OCI-LY1 (cell line): ENCODE results near the gene PDE6B.
"Not testable (repeated sequence)": the region's sequence is repeated elsewhere in the genome, so short reads cannot be mapped to it uniquely, and the experiment has no call there.

Source experiments
- H2AFZ ChIP-seq: fragments of 200-600 bp; sonication (generic), shearing (Covaris generic); 2 replicates; pipeline ENCODE4 v1.6.0; 2014; ENCODE audit warnings: antibody characterized with exemption, mild to moderate bottlenecking, low read length
- H3F3A ChIP-seq: fragments of 200-600 bp; sonication (generic), shearing (Covaris generic); 2 replicates; pipeline ENCODE4 v1.6.0; 2014; ENCODE audit warnings: mild to moderate bottlenecking, antibody characterized with exemption, low read length, moderate library complexity; ENCODE audit not compliant: insufficient read depth
- H3K27ac ChIP-seq: fragments of 200-600 bp; sonication (generic); 2 replicates; pipeline ENCODE4 v1.5.1; 2014; ENCODE audit warnings: low read length, mixed run types, mild to moderate bottlenecking, low read depth; ENCODE audit not compliant: poor library complexity, severe bottlenecking
- H3K27me3 ChIP-seq: fragments of 200-600 bp; sonication (generic); 2 replicates; pipeline ENCODE4 v1.6.0; 2014; ENCODE audit warnings: antibody characterized with exemption, mild to moderate bottlenecking, low read length, moderate library complexity; ENCODE audit not compliant: insufficient read depth
- H3K36me3 ChIP-seq: fragments of 200-600 bp; sonication (generic); 2 replicates; pipeline ENCODE4 v1.6.1; 2014; ENCODE audit warnings: mild to moderate bottlenecking, antibody characterized with exemption, low read length, moderate library complexity, mixed read lengths; ENCODE audit not compliant: insufficient read depth
- H3K4me1 ChIP-seq: fragments of 200-600 bp; sonication (generic); 2 replicates; pipeline ENCODE4 v1.5.1; 2014; ENCODE audit warnings: mild to moderate bottlenecking, low read length, moderate library complexity; ENCODE audit not compliant: insufficient read depth, severe bottlenecking
- H3K4me2 ChIP-seq: fragments of 200-600 bp; sonication (generic), shearing (Covaris generic); 2 replicates; pipeline ENCODE4 v1.6.1; 2014; ENCODE audit warnings: low read length
- H3K4me3 ChIP-seq: fragments of 200-600 bp; sonication (generic); 2 replicates; pipeline ENCODE4 v1.5.1; 2014; ENCODE audit warnings: low read length, low read depth, mild to moderate bottlenecking, mixed read lengths; ENCODE audit not compliant: poor library complexity, severe bottlenecking
- H3K79me2 ChIP-seq: fragments of 200-600 bp; shearing (Covaris generic); 2 replicates; pipeline ENCODE4 v1.6.1; 2016; ENCODE audit warnings: mixed run types, low read length, mixed read lengths; ENCODE audit not compliant: insufficient read depth
- H3K9ac ChIP-seq: fragments of 200-600 bp; sonication (generic), shearing (Covaris generic); 2 replicates; pipeline ENCODE4 v1.6.1; 2014; ENCODE audit warnings: mild to moderate bottlenecking, low read length, mixed read lengths
- H3K9me2 ChIP-seq: fragments of 200-600 bp; sonication (generic), shearing (Covaris generic); 2 replicates; pipeline ENCODE4 v1.6.1; 2014; ENCODE audit warnings: low read depth, mild to moderate bottlenecking, low read length, mixed read lengths
- H3K9me3 ChIP-seq: fragments of 200-600 bp; shearing (Covaris generic); 2 replicates; pipeline ENCODE4 v1.6.1; 2014; ENCODE audit warnings: low read length, mixed read lengths
- H4K20me1 ChIP-seq: fragments of 200-600 bp; sonication (generic), shearing (Covaris generic); 2 replicates; pipeline ENCODE4 v1.6.0; 2016; ENCODE audit warnings: mild to moderate bottlenecking, low read length; ENCODE audit not compliant: insufficient read depth
- CTCF ChIP-seq: fragments of 200-600 bp; sonication (generic), shearing (Covaris generic); IDR thresholded peaks from 2 replicates; pipeline ENCODE4 v1.5.1; 2017; ENCODE audit warnings: mild to moderate bottlenecking, antibody characterized with exemption, low read length, moderate library complexity, mixed read lengths
- EZH2 ChIP-seq: fragments of 200-600 bp; sonication (generic), shearing (Covaris generic); IDR thresholded peaks from 2 replicates; pipeline ENCODE4 v1.8.0; 2017; ENCODE audit warnings: borderline replicate concordance, mixed run types, mild to moderate bottlenecking, antibody characterized with exemption, low read length, moderate library complexity, mixed read lengths

Gene PDE6B

GRCh38 chr4:667545-667925 is 42.2 kb downstream of the PDE6B start:
- no peak overlapping the region for H2AFZ ChIP-seq
- TF ChIP-seq CTCF, result no peak
- TF ChIP-seq EZH2, result no peak
- H3K27me3 ChIP-seq, result no peaks in the 10 kb centered on the region
- no peak overlapping the region for H3K27ac ChIP-seq
- peaks cover 15% of the 10 kb centered on the region for H3K4me1 ChIP-seq
- H3K9me2 ChIP-seq, result no peaks in the 10 kb centered on the region
- peaks cover 12% of the 10 kb centered on the region for H3K36me3 ChIP-seq
- no peak overlapping the region for H3K4me2 ChIP-seq
- no peaks in the 10 kb centered on the region for H4K20me1 ChIP-seq
- H3F3A ChIP-seq, result no peaks in the 10 kb centered on the region
- H3K9ac ChIP-seq, result no peak overlapping the region
- no peaks in the 10 kb centered on the region for H3K9me3 ChIP-seq
- no peaks in the 10 kb centered on the region for H3K79me2 ChIP-seq
- no peak overlapping the region for H3K4me3 ChIP-seq

- H3K9me2 ChIP-seq, H3K27ac ChIP-seq, H4K20me1 ChIP-seq, H3K4me3 ChIP-seq, H3K9ac ChIP-seq, H3K9me3 ChIP-seq, H3K79me2 ChIP-seq, H2AFZ ChIP-seq, H3F3A ChIP-seq, H3K4me2 ChIP-seq, H3K27me3 ChIP-seq: not testable (repeated sequence)
- H3K36me3 ChIP-seq, result peaks cover 19% of the 10 kb centered on the region
- peaks cover 17% of the 10 kb centered on the region for H3K4me1 ChIP-seq
Measured at GRCh38 chr4:668219-668618, 42.8 kb downstream of the PDE6B start.

GRCh38 chr4:669806-670559 is 44.6 kb downstream of the PDE6B start:
- not testable (repeated sequence) for H3K4me3 ChIP-seq, H3K79me2 ChIP-seq, H4K20me1 ChIP-seq, H3K9me3 ChIP-seq, H3K27ac ChIP-seq, H3K9ac ChIP-seq, H3F3A ChIP-seq, H3K27me3 ChIP-seq, H3K4me2 ChIP-seq, H2AFZ ChIP-seq, H3K9me2 ChIP-seq
- Histone ChIP-seq H3K36me3 (peaks cover 19% of the 10 kb centered on the region), H3K4me1 (peaks cover 11% of the 10 kb centered on the region)

GRCh38 chr4:671769-672168 is 46.4 kb downstream of the PDE6B start:
- no peaks in the 10 kb centered on the region for H3K79me2 ChIP-seq
- H3K4me3 ChIP-seq, result no peak overlapping the region
- H2AFZ ChIP-seq, result no peak overlapping the region
- H3F3A ChIP-seq, result no peaks in the 10 kb centered on the region; the same call in 1 of the 2 replicates
- no peak overlapping the region for H3K9ac ChIP-seq
- H3K4me1 ChIP-seq, result peaks cover 28% of the 10 kb centered on the region
- peaks cover 19% of the 10 kb centered on the region for H3K36me3 ChIP-seq
- no peaks in the 10 kb centered on the region for H3K9me3 ChIP-seq
- TF ChIP-seq CTCF (no peak), EZH2 (no peak)
- no peak overlapping the region for H3K27ac ChIP-seq
- H3K4me2 ChIP-seq, result no peak overlapping the region
- H3K9me2 ChIP-seq, result no peaks in the 10 kb centered on the region
- no peaks in the 10 kb centered on the region for H4K20me1 ChIP-seq
- no peaks in the 10 kb centered on the region for H3K27me3 ChIP-seq
